Hippocampal formation (tissue), 2 donors: ENCODE measurements around the gene THEMIS.

ENCODE experiments used
- DNase-seq, 2 donors: peaks; one replicate each; lab custom pipeline; 2025; lab: John Stamatoyannopoulos, UW

THEMIS gene

GRCh38 chr6:127859956-127860355 lies 40.9 kb downstream of the THEMIS start:
- DNase-seq = no peak

- no peak for DNase-seq
Observed at GRCh38 chr6:127858727-127859391, 42.0 kb downstream of the THEMIS start.

- DNase-seq = no peak
Observed at GRCh38 chr6:127857051-127857637, 43.7 kb downstream of the THEMIS start.

- peak; percentile 17 to 79 for DNase-seq
Observed at GRCh38 chr6:127855542-127856159, 45.2 kb downstream of the THEMIS start.

GRCh38 chr6:127854009-127854408 lies 46.8 kb downstream of the THEMIS start:
- DNase-seq = no peak

- no peak for DNase-seq
Observed at GRCh38 chr6:127851197-127851596, 49.7 kb downstream of the THEMIS start.

- no peak for DNase-seq
Observed at GRCh38 chr6:127845242-127845641, 55.6 kb downstream of the THEMIS start.

GRCh38 chr6:127844529-127844928 lies 56.3 kb downstream of the THEMIS start:
- DNase-seq = no peak

GRCh38 chr6:127843582-127843981 lies 57.3 kb downstream of the THEMIS start:
- no peak for DNase-seq

GRCh38 chr6:127842562-127842961 lies 58.3 kb downstream of the THEMIS start:
- DNase-seq = no peak

GRCh38 chr6:127841811-127842210 lies 59.0 kb downstream of the THEMIS start:
- no peak for DNase-seq

GRCh38 chr6:127834136-127834535 lies 66.7 kb downstream of the THEMIS start:
- DNase-seq = no peak

GRCh38 chr6:127833336-127833735 lies 67.5 kb downstream of the THEMIS start:
- DNase-seq = no peak

- no peak for DNase-seq
Observed at GRCh38 chr6:127832381-127832780, 68.5 kb downstream of the THEMIS start.

GRCh38 chr6:127824061-127824460 lies 76.8 kb downstream of the THEMIS start:
- no peak for DNase-seq

- DNase-seq = no peak
Observed at GRCh38 chr6:127821431-127821830, 79.4 kb downstream of the THEMIS start.

GRCh38 chr6:127818149-127818548 lies 82.7 kb downstream of the THEMIS start:
- DNase-seq = no peak

GRCh38 chr6:127816643-127817042 lies 84.2 kb downstream of the THEMIS start:
- no peak for DNase-seq

GRCh38 chr6:127813699-127814027 lies 87.2 kb downstream of the THEMIS start:
- no peak for DNase-seq

GRCh38 chr6:127812985-127813698 lies 87.7 kb downstream of the THEMIS start:
- DNase-seq = no peak

- DNase-seq = no peak
Observed at GRCh38 chr6:127811900-127812570, 88.8 kb downstream of the THEMIS start.

GRCh38 chr6:127807806-127808517 lies 92.9 kb downstream of the THEMIS start:
- no peak for DNase-seq
